ENCODE data around the gene PARP11.

The PARP11 gene

GRCh38 chr12:3892631-3893030, 19.4 kb upstream of the PARP11 start:
- no peaks in the 10 kb centered on the region for H3K4me1 ChIP-seq (ENCODE audit: control insufficient read depth, low read length)
- no peaks in the 10 kb centered on the region for H3K36me3 ChIP-seq (ENCODE audit: control insufficient read depth, low read length)
- H3K9me3 ChIP-seq (ENCODE audit: control insufficient read depth, insufficient read depth, low read length) = no peaks in the 10 kb centered on the region
- no peak overlapping the region for H3K4me3 ChIP-seq (ENCODE audit: low read length)
- no peaks in the 10 kb centered on the region for H3K79me2 ChIP-seq (ENCODE audit: control insufficient read depth, low read length)
- H4K20me1 ChIP-seq (ENCODE audit: control insufficient read depth, insufficient read depth, low read depth, low read length) = no peaks in the 10 kb centered on the region
- H3K4me2 ChIP-seq (ENCODE audit: low read length) = no peak overlapping the region
- TF ChIP-seq CTCF (IDR thresholded peaks at IDR 0.05; ENCODE audit: low read depth, low read length, poor library complexity, severe bottlenecking) (no peak), EZH2phosphoT487 (IDR thresholded peaks at IDR 0.05; ENCODE audit: borderline replicate concordance, low read length) (no peak)
- peaks cover 19% of the 10 kb centered on the region for H3K27me3 ChIP-seq (ENCODE audit: control insufficient read depth, low read length)
- no peaks in the 10 kb centered on the region for H3K9me2 ChIP-seq (replicated peaks; ENCODE audit: control insufficient read depth, low read length)
- no peaks in the 10 kb centered on the region for H3F3A ChIP-seq (ENCODE audit: control insufficient read depth, insufficient read depth)
- no peak overlapping the region for H3K27ac ChIP-seq (ENCODE audit: low read depth, low read length)

GRCh38 chr12:3891201-3891600, 18.0 kb upstream of the PARP11 start:
- peaks cover 12% of the 10 kb centered on the region for H3K27me3 ChIP-seq (ENCODE audit: control insufficient read depth, low read length)
- H3K4me2 ChIP-seq (ENCODE audit: low read length) = no peak overlapping the region
- H3K36me3 ChIP-seq (ENCODE audit: control insufficient read depth, low read length) = no peaks in the 10 kb centered on the region
- H4K20me1 ChIP-seq (ENCODE audit: control insufficient read depth, insufficient read depth, low read depth, low read length) = no peaks in the 10 kb centered on the region
- H3K4me1 ChIP-seq (ENCODE audit: control insufficient read depth, low read length) = no peaks in the 10 kb centered on the region
- H3K9me2 ChIP-seq (replicated peaks; ENCODE audit: control insufficient read depth, low read length) = no peaks in the 10 kb centered on the region
- no peaks in the 10 kb centered on the region for H3K9me3 ChIP-seq (ENCODE audit: control insufficient read depth, insufficient read depth, low read length)
- no peaks in the 10 kb centered on the region for H3F3A ChIP-seq (ENCODE audit: control insufficient read depth, insufficient read depth)
- no peak overlapping the region for H3K27ac ChIP-seq (ENCODE audit: low read depth, low read length)
- TF ChIP-seq CTCF (IDR thresholded peaks at IDR 0.05; ENCODE audit: low read depth, low read length, poor library complexity, severe bottlenecking) (no peak), EZH2phosphoT487 (IDR thresholded peaks at IDR 0.05; ENCODE audit: borderline replicate concordance, low read length) (no peak)
- H3K4me3 ChIP-seq (ENCODE audit: low read length) = no peak overlapping the region
- H3K79me2 ChIP-seq (ENCODE audit: control insufficient read depth, low read length) = no peaks in the 10 kb centered on the region

GRCh38 chr12:3888659-3889058, 15.5 kb upstream of the PARP11 start:
- Histone ChIP-seq H3K4me1 (ENCODE audit: control insufficient read depth, low read length) (no peaks in the 10 kb centered on the region), H3K4me2 (ENCODE audit: low read length) (no peak overlapping the region), H4K20me1 (ENCODE audit: control insufficient read depth, insufficient read depth, low read depth, low read length) (no peaks in the 10 kb centered on the region), H3K4me3 (ENCODE audit: low read length) (no peak overlapping the region), H3F3A (ENCODE audit: control insufficient read depth, insufficient read depth) (no peaks in the 10 kb centered on the region), H3K9me2 (replicated peaks; ENCODE audit: control insufficient read depth, low read length) (no peaks in the 10 kb centered on the region), H3K36me3 (ENCODE audit: control insufficient read depth, low read length) (no peaks in the 10 kb centered on the region), H3K27me3 (ENCODE audit: control insufficient read depth, low read length) (no peaks in the 10 kb centered on the region; the same call in 1 of the 2 replicates), H3K79me2 (ENCODE audit: control insufficient read depth, low read length) (no peaks in the 10 kb centered on the region), H3K27ac (ENCODE audit: low read depth, low read length) (no peak overlapping the region), H3K9me3 (ENCODE audit: control insufficient read depth, insufficient read depth, low read length) (no peaks in the 10 kb centered on the region)
- TF ChIP-seq EZH2phosphoT487 (IDR thresholded peaks at IDR 0.05; ENCODE audit: borderline replicate concordance, low read length) (no peak), CTCF (IDR thresholded peaks at IDR 0.05; ENCODE audit: low read depth, low read length, poor library complexity, severe bottlenecking) (no peak)
